Gastroesophageal sphincter (tissue), 3 donors: Measurements from ENCODE around the gene GATAD2A.

Source experiments
- POLR2AphosphoS5 ChIP-seq: sonication (generic); formaldehyde crosslinking; IDR thresholded peaks from one replicate; pipeline ENCODE4 v1.6.1; 2017; ENCODE audit warnings: antibody characterized with exemption
- TF ChIP-seq, protein P1 (sequence below), 4 experiments: fragments of 200-600 bp in 2 of 4; fragments of 450-650 bp in 2 of 4; sonication (generic) in 1 of 4; IDR thresholded peaks; one replicate each; pipeline ENCODE4 v1.5.1; 2017 to 2019; ENCODE audit warnings: antibody characterized with exemption in 4 of 4, mild to moderate bottlenecking in 2 of 4, moderate library complexity in 2 of 4

GRCh38 chr19:19480688-19481087, 75.2 kb downstream of the GATAD2A start:
- TF ChIP-seq, protein P1, sequence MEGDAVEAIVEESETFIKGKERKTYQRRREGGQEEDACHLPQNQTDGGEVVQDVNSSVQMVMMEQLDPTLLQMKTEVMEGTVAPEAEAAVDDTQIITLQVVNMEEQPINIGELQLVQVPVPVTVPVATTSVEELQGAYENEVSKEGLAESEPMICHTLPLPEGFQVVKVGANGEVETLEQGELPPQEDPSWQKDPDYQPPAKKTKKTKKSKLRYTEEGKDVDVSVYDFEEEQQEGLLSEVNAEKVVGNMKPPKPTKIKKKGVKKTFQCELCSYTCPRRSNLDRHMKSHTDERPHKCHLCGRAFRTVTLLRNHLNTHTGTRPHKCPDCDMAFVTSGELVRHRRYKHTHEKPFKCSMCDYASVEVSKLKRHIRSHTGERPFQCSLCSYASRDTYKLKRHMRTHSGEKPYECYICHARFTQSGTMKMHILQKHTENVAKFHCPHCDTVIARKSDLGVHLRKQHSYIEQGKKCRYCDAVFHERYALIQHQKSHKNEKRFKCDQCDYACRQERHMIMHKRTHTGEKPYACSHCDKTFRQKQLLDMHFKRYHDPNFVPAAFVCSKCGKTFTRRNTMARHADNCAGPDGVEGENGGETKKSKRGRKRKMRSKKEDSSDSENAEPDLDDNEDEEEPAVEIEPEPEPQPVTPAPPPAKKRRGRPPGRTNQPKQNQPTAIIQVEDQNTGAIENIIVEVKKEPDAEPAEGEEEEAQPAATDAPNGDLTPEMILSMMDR (IDR thresholded peaks at IDR 0.05) = no peak
- TF ChIP-seq POLR2AphosphoS5 = no peak
